Activated T-helper 1 cell treated with anti-CD3 and anti-CD28 coated beads, Interleukin-12 subunit alpha, Interleukin-12 subunit beta, Interleukin-2, Interleukin-4 antibody, amounts not matched to agents 30 ng/mL and 10 ng/mL and 1 ng/mL, durations not matched to agents 14 hours and 24 hours and 36 hours (primary cell): ENCODE data around the gene AQP1. TPM values are rescaled to one million over a fixed set of nuclear protein-coding genes. Genes with fewer than 3 reads are reported as not detected.

ENCODE experiments used
- DNase-seq: peaks from one replicate; pipeline ENCODE4 v3.0.0; 2021; ENCODE audit warnings: low spot score
- H3K27ac Mint-ChIP-seq: one replicate; pipeline ENCODE4 v1.8.0; 2021; ENCODE audit warnings: mild to moderate bottlenecking, mixed read lengths
- H3K27me3 Mint-ChIP-seq: one replicate; pipeline ENCODE4 v1.8.0; 2022; ENCODE audit warnings: mild to moderate bottlenecking, moderate library complexity, mixed read lengths; ENCODE audit not compliant: insufficient read depth
- H3K36me3 Mint-ChIP-seq: one replicate; pipeline ENCODE4 v1.8.0; 2021; ENCODE audit warnings: low read depth, mixed read lengths
- H3K4me1 Mint-ChIP-seq: one replicate; pipeline ENCODE4 v1.8.0; 2021; ENCODE audit warnings: low read depth, mixed read lengths
- H3K4me3 Mint-ChIP-seq: one replicate; pipeline ENCODE4 v1.8.0; 2021; ENCODE audit warnings: mild to moderate bottlenecking, moderate library complexity, mixed read lengths
- H3K9me3 Mint-ChIP-seq: one replicate; pipeline ENCODE4 v1.8.0; 2021; ENCODE audit warnings: mixed read lengths
- intact Hi-C: fragments of 100-400 bp; cut with micrococcal nuclease; formaldehyde crosslinking; loops from one replicate; pipeline ENCODE4 v1.15.1; 2024
- total RNA-seq: library from RNA; stranded (reverse); gene quantifications from 2 replicates; pipeline ENCODE4 v1.2.3, GENCODE V29; 2022

The AQP1 gene
- total RNA-seq, 1 donor from 2014 or later, result 0.13 TPM

GRCh38 chr7:30950197-30950596 is 38.5 kb downstream of the AQP1 start:
- peaks cover 10% of the 10 kb centered on the region for H3K27me3 Mint-ChIP-seq
- no peaks in the 10 kb centered on the region for H3K4me1 Mint-ChIP-seq
- intact Hi-C loops, result no loop called here
- H3K4me3 Mint-ChIP-seq, result no peak overlapping the region
- H3K9me3 Mint-ChIP-seq, result peaks cover 3% of the 10 kb centered on the region
- no peak for DNase-seq
- no peaks in the 10 kb centered on the region for H3K36me3 Mint-ChIP-seq
- no peak overlapping the region for H3K27ac Mint-ChIP-seq

DNA sequence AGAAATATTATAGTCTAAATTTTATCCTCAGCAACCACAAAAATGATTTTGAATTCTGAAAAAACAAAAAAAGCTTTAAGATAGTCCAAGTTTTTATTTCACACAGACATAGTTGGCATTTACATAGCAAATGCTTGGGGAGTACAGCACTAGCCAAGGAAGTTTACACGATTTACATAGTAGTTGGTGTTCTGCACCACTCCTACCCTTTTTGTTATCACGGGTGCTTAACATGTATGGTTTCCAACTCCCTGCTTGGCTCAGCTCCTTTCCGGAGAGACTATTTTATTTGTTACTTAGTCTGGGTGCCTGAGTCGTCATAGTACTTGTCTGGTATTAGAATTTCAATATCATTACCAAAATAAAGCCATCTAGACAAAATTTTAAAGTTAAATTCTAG is 43.3 kb downstream of the AQP1 start:
- no peaks in the 10 kb centered on the region for H3K9me3 Mint-ChIP-seq
- no peak for DNase-seq
- H3K36me3 Mint-ChIP-seq, result no peaks in the 10 kb centered on the region
- intact Hi-C loops, result no loop called here
- no peak overlapping the region for H3K27ac Mint-ChIP-seq
- H3K4me3 Mint-ChIP-seq, result no peak overlapping the region
- H3K27me3 Mint-ChIP-seq, result peaks cover 8% of the 10 kb centered on the region
- H3K4me1 Mint-ChIP-seq, result no peaks in the 10 kb centered on the region

- Mint-ChIP-seq H3K27ac (no peak overlapping the region), H3K4me1 (no peaks in the 10 kb centered on the region), H3K4me3 (no peak overlapping the region), H3K27me3 (peaks cover 5% of the 10 kb centered on the region), H3K9me3 (no peaks in the 10 kb centered on the region), H3K36me3 (no peaks in the 10 kb centered on the region)
- intact Hi-C loops, result no loop called here
- no peak for DNase-seq
Observed at GRCh38 chr7:30956704-30957103, 45.1 kb downstream of the AQP1 start.

DNA sequence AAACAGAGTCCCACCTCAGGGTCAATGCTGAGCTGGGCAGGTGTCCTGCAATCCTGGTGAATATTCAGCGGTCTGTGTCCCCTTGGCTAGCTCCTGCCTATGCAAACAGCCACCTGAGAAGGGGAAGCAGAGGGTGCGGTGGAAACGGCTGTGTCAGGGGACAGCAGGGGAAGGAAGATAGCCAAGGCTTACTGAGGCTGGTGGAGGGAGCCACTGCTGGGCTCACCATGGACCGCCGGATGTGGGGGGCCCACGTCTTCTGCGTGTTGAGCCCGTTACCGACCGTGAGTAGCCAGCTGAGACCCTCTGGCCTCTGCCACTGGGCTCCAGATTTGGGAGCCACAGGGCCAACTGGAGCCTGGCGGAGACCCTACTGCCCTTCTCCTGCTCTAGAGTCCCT is 52.2 kb downstream of the AQP1 start, which contains the start of gene GHRHR:
Gene GHRHR, plus strand, starts transcription at position 112 of the 400 bp plus-strand sequence. Its CDS starts 116 bp downstream, at position 228.
- no peaks in the 10 kb centered on the region for H3K36me3 Mint-ChIP-seq
- H3K4me3 Mint-ChIP-seq, result no peak within 1 kb of the TSS
- H3K9me3 Mint-ChIP-seq, result no peaks in the 10 kb centered on the region
- no peak within 1 kb of the TSS for H3K27ac Mint-ChIP-seq
- no peaks in the 10 kb centered on the region for H3K4me1 Mint-ChIP-seq
- intact Hi-C loops, result no loop called here
- H3K27me3 Mint-ChIP-seq, result peaks cover 2% of the 10 kb centered on the region
- no peak for DNase-seq

- intact Hi-C loops, result no loop called here
- DNase-seq, result no peak
- Mint-ChIP-seq H3K9me3 (no peaks in the 10 kb centered on the region), H3K36me3 (no peaks in the 10 kb centered on the region), H3K27me3 (peaks cover 2% of the 10 kb centered on the region), H3K27ac (no peak overlapping the region), H3K4me3 (no peak overlapping the region), H3K4me1 (no peaks in the 10 kb centered on the region)
Observed at GRCh38 chr7:30965372-30965771, 53.7 kb downstream of the AQP1 start.

DNA sequence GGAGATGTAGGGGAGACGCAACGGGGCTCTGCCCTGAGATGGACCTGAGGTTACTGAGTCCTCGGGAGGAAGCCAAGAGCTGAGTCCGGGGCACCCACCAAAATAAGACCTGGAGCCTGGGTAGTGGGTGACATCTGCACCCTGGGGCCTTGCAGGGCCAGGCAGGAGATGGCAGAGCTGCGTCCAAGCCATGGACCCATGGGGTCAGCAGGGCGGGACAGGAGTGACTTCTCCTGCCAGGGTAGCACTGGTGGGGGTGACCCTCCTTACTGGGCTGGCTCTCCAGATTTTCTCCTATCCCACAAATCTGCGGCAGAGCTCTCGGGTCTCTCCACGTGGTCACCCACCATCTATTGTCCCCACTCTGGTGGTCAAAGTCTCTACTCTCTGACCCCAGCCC is 54.2 kb downstream of the AQP1 start:
- H3K4me1 Mint-ChIP-seq, result no peaks in the 10 kb centered on the region
- peaks cover 2% of the 10 kb centered on the region for H3K27me3 Mint-ChIP-seq
- H3K36me3 Mint-ChIP-seq, result no peaks in the 10 kb centered on the region
- no peaks in the 10 kb centered on the region for H3K9me3 Mint-ChIP-seq
- DNase-seq, result no peak
- intact Hi-C loops, result no loop called here
- H3K27ac Mint-ChIP-seq, result no peak overlapping the region
- H3K4me3 Mint-ChIP-seq, result no peak overlapping the region

- H3K27me3 Mint-ChIP-seq, result peaks cover 5% of the 10 kb centered on the region
- no peak overlapping the region for H3K27ac Mint-ChIP-seq
- no peaks in the 10 kb centered on the region for H3K36me3 Mint-ChIP-seq
- no peaks in the 10 kb centered on the region for H3K9me3 Mint-ChIP-seq
- H3K4me1 Mint-ChIP-seq, result peaks cover 4% of the 10 kb centered on the region
- no peak overlapping the region for H3K4me3 Mint-ChIP-seq
- no peak for DNase-seq
- intact Hi-C loops, result no loop called here
Observed at GRCh38 chr7:30968294-30968693, 56.6 kb downstream of the AQP1 start.

GRCh38 chr7:30968747-30969603 is 57.3 kb downstream of the AQP1 start:
- no peak overlapping the region for H3K4me3 Mint-ChIP-seq
- peaks cover 5% of the 10 kb centered on the region for H3K4me1 Mint-ChIP-seq
- no peak overlapping the region for H3K27ac Mint-ChIP-seq
- peaks cover 5% of the 10 kb centered on the region for H3K27me3 Mint-ChIP-seq
- DNase-seq, result no peak
- no peaks in the 10 kb centered on the region for H3K9me3 Mint-ChIP-seq
- H3K36me3 Mint-ChIP-seq, result no peaks in the 10 kb centered on the region
- intact Hi-C loops, result no loop called here

DNA sequence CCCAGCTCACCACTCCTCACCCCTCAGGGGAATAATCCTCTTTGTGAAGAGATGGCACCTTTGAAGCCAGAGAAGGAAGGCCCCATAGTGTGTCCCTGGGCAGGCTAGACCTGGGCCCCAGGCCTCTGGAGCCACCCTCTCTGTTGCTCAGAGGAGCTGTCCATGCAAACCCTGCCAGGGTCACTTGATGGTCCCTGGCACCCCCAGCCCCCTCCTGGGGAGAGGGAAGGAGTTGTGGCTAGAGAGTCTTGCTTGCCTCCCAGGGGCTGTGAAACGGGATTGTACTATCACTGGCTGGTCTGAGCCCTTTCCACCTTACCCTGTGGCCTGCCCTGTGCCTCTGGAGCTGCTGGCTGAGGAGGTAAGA is 57.9 kb downstream of the AQP1 start:
- no peak for DNase-seq
- intact Hi-C loops, result no loop called here
- no peaks in the 10 kb centered on the region for H3K36me3 Mint-ChIP-seq
- no peak overlapping the region for H3K4me3 Mint-ChIP-seq
- no peak overlapping the region for H3K27ac Mint-ChIP-seq
- no peaks in the 10 kb centered on the region for H3K9me3 Mint-ChIP-seq
- peaks cover 10% of the 10 kb centered on the region for H3K4me1 Mint-ChIP-seq
- peaks cover 5% of the 10 kb centered on the region for H3K27me3 Mint-ChIP-seq

DNA sequence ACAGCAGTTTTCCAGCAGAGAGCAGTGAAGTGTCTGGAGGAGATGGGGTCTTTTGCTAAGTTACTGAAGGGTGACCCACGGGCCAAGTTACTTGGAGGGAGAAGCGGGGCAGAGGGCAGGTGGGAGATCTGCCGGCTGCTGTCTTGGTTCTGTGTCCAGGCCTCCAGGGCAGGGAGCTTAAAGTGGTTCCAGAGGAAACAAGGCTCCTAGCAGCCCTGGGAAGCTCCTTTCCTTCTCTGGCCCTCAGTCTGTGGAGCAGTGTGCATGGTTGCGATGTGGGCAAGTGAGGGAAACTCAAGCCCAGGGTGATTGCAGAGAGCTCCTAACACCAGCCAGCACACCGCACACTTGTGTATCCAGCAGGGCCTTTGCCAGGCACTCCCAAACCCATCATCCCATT is 58.4 kb downstream of the AQP1 start:
- Mint-ChIP-seq H3K4me1 (peaks cover 15% of the 10 kb centered on the region), H3K9me3 (no peaks in the 10 kb centered on the region)
- intact Hi-C loops, result no loop called here

GRCh38 chr7:30970594-30971094 is 59.0 kb downstream of the AQP1 start:
- H3K27me3 Mint-ChIP-seq, result peaks cover 5% of the 10 kb centered on the region
- no peak overlapping the region for H3K27ac Mint-ChIP-seq
- intact Hi-C loops, result no loop called here
- no peaks in the 10 kb centered on the region for H3K36me3 Mint-ChIP-seq
- no peak overlapping the region for H3K4me3 Mint-ChIP-seq
- H3K4me1 Mint-ChIP-seq, result peaks cover 16% of the 10 kb centered on the region
- H3K9me3 Mint-ChIP-seq, result no peaks in the 10 kb centered on the region
- no peak for DNase-seq

More for the DNA sequence above, 58.4 kb downstream of the AQP1 start:
- no peak overlapping the region for H3K4me3 Mint-ChIP-seq
- no peak overlapping the region for H3K27ac Mint-ChIP-seq
- peaks cover 5% of the 10 kb centered on the region for H3K27me3 Mint-ChIP-seq
- no peaks in the 10 kb centered on the region for H3K36me3 Mint-ChIP-seq
- no peak for DNase-seq

DNA sequence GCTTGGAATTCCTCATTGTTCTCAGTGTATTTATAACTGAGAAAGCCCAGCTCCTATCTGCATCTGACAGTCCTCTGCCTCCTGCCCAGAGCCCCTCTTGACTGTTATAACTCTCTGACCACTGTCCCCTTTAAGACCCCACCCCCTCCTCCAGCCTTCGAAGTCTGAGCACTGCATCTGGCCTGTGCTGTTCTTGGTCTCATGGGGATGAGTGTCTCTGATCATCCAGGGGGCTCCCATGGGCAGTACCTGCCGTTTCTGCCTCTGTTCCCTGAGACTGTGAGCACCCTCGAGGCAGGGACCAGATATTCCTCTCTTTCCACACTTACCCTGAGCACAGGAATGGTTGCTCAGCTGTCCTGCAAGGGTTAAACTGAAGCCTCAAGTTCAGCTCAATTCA is 59.8 kb downstream of the AQP1 start:
- Mint-ChIP-seq H3K27ac (no peak overlapping the region), H3K4me1 (peaks cover 16% of the 10 kb centered on the region), H3K36me3 (no peaks in the 10 kb centered on the region), H3K9me3 (no peaks in the 10 kb centered on the region), H3K4me3 (no peak overlapping the region), H3K27me3 (peaks cover 5% of the 10 kb centered on the region)
- intact Hi-C loops, result no loop called here
- no peak for DNase-seq

- Mint-ChIP-seq H3K27ac (no peak overlapping the region), H3K4me3 (no peak overlapping the region), H3K4me1 (peaks cover 16% of the 10 kb centered on the region), H3K36me3 (no peaks in the 10 kb centered on the region), H3K9me3 (no peaks in the 10 kb centered on the region), H3K27me3 (peaks cover 10% of the 10 kb centered on the region)
- DNase-seq, result no peak
- intact Hi-C loops, result no loop called here
Observed at GRCh38 chr7:30971840-30972563, 60.3 kb downstream of the AQP1 start.
